Naive thymus-derived CD8-positive, alpha-beta T cell (primary cell): Measurements from ENCODE around the gene NTN1. TPM values are rescaled to one million over a fixed set of nuclear protein-coding genes. Genes with fewer than 3 reads are reported as not detected.

Experiments
- ATAC-seq, 2 donors: fragments of 150-1000 bp; cut with Tn5 transposase in 1 of 2; sonication (Bioruptor Pico), chemical (Tn5 transposase) in 1 of 2; 1 replicate in 1 of 2; 2 replicates in 1 of 2; pipeline ENCODE4 v1.10.0; 2021; ENCODE audit warnings: mild to moderate bottlenecking in 2 of 2, moderate library complexity in 2 of 2
- POLR2A ChIA-PET: fragments of 350-600 bp; sonication (Branson Sonifier 250); formaldehyde crosslinking; loops from one replicate; lab custom pipeline; 2021; ENCODE audit warnings: antibody characterized with exemption; lab: Charles Lee
- DNase-seq, 10 donors: peaks; one replicate each; pipeline versions ENCODE4 v3.0.0 to v3.0.0-alpha.2; 2020 to 2022
- H3K27ac Mint-ChIP-seq, 10 donors: one replicate each; pipeline ENCODE4 v1.8.0; 2020 to 2022; ENCODE audit warnings: mild to moderate bottlenecking in 10 of 10, mixed read lengths in 10 of 10, moderate library complexity in 4 of 10, inconsistent platforms in 1 of 10
- H3K27me3 Mint-ChIP-seq, 5 donors: one replicate each; pipeline ENCODE4 v1.8.0; 2021 to 2022; ENCODE audit warnings: mixed read lengths in 5 of 5
- H3K36me3 Mint-ChIP-seq, 3 donors: one replicate each; pipeline ENCODE4 v1.8.0; 2020 to 2022; ENCODE audit warnings: mixed read lengths in 3 of 3, mild to moderate bottlenecking in 2 of 3, inconsistent platforms in 1 of 3
- H3K4me1 Mint-ChIP-seq, 4 donors: one replicate each; pipeline ENCODE4 v1.8.0; 2021 to 2022; ENCODE audit warnings: mixed read lengths in 4 of 4
- H3K4me3 Mint-ChIP-seq, 10 donors: one replicate each; pipeline ENCODE4 v1.8.0; 2020 to 2022; ENCODE audit warnings: mild to moderate bottlenecking in 10 of 10, mixed read lengths in 10 of 10, moderate library complexity in 6 of 10, inconsistent platforms in 1 of 10
- H3K9me3 Mint-ChIP-seq, 9 donors: one replicate each; pipeline ENCODE4 v1.8.0; 2020 to 2022; ENCODE audit warnings: mixed read lengths in 9 of 9, mild to moderate bottlenecking in 3 of 9, inconsistent platforms in 1 of 9, moderate library complexity in 1 of 9
- polyA plus RNA-seq, 3 donors: library from polyadenylated mRNA; unstranded; fragments of 300-500 nt; fragmentation: Illumina TruSeq; gene quantifications; one replicate each; pipeline ENCODE4 v1.2.3, GENCODE V29; 2021
- total RNA-seq, 8 experiments: library from RNA in 2 of 8; stranded (reverse) in 2 of 8; gene quantifications; one replicate each; pipeline ENCODE4 v1.2.3 and lab custom pipeline; 2021 to 2026

Gene NTN1
- total and polyA plus RNA-seq, 5 experiments from 2014 or later = 0.05 TPM; not detected in 4

DNA sequence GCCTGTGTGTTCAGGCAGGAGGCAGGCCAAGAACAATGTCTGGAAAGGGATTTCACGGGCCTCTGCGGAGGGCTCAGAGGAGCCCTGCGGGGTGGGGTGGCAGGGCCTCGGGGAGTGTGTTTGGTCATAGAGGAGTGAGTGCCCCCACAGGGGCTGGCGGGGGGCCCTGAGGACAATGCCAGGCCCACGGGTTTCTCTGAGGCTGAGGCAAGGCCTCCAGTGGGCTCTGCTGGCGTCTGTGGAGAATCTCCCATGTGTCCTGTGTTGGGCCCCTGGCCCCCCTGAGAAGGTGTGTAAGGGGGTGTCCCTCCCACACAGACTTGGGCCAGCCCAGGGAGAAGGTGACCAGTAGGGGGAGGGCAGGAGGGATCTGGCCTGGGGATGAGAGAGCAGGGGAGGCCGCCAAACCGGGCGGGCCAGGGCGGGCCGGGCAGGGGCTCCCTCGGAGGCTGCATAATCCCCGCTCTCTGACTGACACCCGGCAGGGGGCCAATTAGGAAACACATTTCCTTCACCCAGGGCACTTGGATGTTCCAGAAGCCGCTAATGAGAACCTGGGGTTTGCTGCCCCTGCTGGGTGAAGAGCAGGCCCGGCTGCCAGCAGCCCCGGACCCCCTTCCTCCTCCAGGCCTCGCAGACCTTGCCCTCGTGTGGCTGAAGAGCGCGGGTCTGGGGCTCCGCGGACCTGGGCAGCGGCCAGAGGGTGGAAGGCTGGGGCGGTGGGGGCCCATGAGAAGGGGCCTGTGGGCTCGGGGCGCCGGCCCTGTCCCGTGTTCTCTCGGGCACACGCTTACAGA is 204.2 kb downstream of the NTN1 start:
- Mint-ChIP-seq H3K9me3 (no peaks in the 10 kb centered on the region), H3K27ac (no peak overlapping the region), H3K4me3 (no peak overlapping the region), H3K27me3 (no peaks in the 10 kb centered on the region), H3K36me3 (no peaks in the 10 kb centered on the region), H3K4me1 (peaks cover 0 to 4% (median under 1%) of the 10 kb centered on the region in 4 donors)
- DNase-seq = peak in 1 of 10 donors; percentile 60
- no peak for ATAC-seq
- POLR2A ChIA-PET = interaction anchor here (0.6 kb wide), 1 partner anchor 56 kb away, joined by 4 read pairs; no protein-coding TSS in a partner anchor

DNA sequence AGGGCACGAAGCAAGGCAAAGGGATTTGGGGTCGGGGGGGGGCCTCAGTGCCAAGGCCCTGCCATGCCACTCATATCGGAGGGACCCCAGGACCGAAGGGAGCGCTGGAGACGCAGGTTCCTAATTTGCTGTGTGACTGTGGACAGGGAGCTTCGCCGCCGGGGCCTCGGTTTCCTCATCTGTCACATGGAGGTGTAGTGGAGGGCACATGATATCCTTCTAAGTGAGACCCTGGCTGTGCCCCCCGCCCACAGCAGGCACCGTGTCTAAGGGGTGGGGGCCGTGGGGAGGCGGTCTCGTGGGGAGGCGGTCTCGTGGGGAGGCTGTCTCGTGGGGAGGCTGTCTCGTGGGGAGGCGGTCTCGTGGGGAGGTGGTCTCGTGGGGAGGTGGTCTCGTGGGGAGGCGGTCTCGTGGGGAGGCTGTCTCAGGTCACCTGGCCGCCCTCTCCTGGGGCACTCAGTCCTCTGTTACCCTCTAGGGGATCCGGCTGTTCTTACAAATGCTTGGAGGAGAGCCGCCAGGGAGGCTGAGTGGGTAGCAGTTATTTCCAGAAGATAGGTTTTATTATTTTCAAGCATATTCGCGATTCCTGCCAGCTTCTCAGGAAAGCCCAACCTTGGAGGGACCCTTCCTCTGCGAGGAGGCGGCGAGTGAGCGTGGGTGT is 205.0 kb downstream of the NTN1 start:
- Mint-ChIP-seq H3K27me3 (peaks cover 0 to under 1% (median 0%) of the 10 kb centered on the region in 5 donors), H3K9me3 (no peaks in the 10 kb centered on the region), H3K4me1 (peaks cover 0 to 4% (median under 1%) of the 10 kb centered on the region in 4 donors), H3K4me3 (no peak overlapping the region), H3K27ac (no peak overlapping the region), H3K36me3 (no peaks in the 10 kb centered on the region)
- ATAC-seq (no peak), DNase-seq (peak in 1 of 10 donors; percentile 34)
- POLR2A ChIA-PET = interaction anchor here (0.6 kb wide), 1 partner anchor 56 kb away, joined by 4 read pairs; no protein-coding TSS in a partner anchor

DNA sequence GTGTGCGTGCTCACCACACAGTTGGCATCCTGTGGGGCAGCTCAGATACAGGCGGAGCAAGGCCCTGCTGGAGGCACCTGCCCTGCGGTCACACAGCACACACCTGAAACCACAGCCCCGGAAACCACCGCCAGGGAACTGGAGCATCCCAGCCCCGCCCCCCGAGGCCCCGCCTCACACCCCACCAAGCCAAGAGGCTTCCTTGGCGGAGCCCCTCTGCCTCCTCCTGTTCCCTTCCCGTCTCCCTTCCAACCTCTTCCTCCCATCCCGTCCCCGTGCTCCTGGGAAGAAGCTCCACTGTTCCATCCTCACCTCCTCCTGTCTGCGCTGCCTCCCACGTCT is 205.5 kb downstream of the NTN1 start:
- POLR2A ChIA-PET = no interaction called here
- Mint-ChIP-seq H3K27me3 (peaks cover 0 to 2% (median 0%) of the 10 kb centered on the region in 5 donors), H3K4me1 (peaks cover 0 to 4% (median under 1%) of the 10 kb centered on the region in 4 donors), H3K4me3 (no peak overlapping the region), H3K36me3 (no peaks in the 10 kb centered on the region), H3K27ac (no peak overlapping the region), H3K9me3 (no peaks in the 10 kb centered on the region)
- ATAC-seq (peak; percentile 60 to 94), DNase-seq (peak in 4 of 10 donors; percentile 9 to 63 (median 46))

DNA sequence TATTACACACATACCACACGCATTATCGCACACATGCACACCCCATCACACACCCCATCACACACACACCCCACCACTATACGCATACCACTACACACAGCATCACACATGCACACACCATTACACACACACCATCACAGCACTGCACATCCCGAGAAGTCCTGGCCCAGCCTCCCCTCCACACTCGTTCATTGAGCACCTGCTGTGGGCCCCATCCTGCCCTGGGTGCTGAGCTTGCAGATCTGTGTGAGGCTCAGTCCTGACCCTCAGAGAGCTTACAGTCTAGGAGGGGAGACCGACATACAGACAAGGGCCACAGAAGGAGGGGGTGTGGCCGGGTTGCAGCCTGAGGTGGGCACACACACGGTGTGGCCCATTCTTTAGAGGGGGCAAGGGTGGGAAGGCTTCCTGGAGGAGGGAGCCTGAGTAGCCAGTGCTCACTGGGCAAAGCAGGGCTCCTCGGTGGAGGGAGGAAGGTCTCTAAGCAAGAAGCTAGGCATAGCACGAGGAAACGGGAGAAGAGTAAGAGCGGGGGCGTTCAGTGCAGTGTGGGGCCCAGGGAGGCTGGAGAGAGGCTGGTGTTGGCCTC is 206.6 kb downstream of the NTN1 start:
- no peak overlapping the region for H3K27ac Mint-ChIP-seq
- POLR2A ChIA-PET = no interaction called here
- no peaks in the 10 kb centered on the region for H3K36me3 Mint-ChIP-seq
- ATAC-seq (no peak), DNase-seq (peak in 1 of 10 donors; percentile 8)
- no peaks in the 10 kb centered on the region for H3K9me3 Mint-ChIP-seq
- H3K27me3 Mint-ChIP-seq = peaks cover 0 to 2% (median 0%) of the 10 kb centered on the region in 5 donors
- H3K4me3 Mint-ChIP-seq = no peak overlapping the region
- H3K4me1 Mint-ChIP-seq = peaks cover 0 to 4% (median under 1%) of the 10 kb centered on the region in 4 donors

DNA sequence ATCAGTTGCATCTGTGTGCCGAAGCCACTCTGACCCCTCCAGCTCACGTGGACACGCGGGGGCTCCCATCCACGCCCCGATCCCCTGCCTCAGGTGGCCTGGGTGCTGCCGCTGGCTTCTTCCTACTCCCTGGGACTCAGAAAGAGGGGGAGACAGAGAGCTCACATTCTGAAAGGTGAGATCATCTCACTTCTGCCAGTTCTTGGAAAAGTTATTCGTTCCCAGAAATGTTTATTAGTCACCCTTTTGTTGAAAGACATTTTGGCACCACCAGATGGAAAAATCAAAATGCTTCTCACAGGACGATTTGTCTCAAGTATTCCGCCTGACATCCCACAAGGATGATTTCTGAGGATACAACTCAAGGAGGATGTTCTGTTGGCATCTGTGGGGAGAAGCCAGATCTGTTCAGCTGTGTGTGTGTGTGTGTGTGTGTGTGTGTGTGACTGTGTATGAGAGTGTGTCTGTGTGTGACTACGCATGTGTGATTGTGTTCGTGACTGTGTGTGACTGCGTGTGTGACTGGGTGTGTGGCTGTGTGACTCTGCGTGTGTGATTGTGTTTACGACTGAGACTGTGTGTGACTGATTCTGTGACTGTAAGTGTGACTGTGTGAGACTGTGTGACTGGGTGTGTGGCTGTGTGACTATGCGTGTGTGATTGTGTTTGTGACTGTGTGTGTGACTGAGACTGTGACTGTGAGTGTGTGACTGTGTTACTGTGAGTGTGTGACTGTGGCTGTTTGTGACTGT is 207.3 kb downstream of the NTN1 start:
- H3K9me3 Mint-ChIP-seq = no peaks in the 10 kb centered on the region
- POLR2A ChIA-PET = no interaction called here

DNA sequence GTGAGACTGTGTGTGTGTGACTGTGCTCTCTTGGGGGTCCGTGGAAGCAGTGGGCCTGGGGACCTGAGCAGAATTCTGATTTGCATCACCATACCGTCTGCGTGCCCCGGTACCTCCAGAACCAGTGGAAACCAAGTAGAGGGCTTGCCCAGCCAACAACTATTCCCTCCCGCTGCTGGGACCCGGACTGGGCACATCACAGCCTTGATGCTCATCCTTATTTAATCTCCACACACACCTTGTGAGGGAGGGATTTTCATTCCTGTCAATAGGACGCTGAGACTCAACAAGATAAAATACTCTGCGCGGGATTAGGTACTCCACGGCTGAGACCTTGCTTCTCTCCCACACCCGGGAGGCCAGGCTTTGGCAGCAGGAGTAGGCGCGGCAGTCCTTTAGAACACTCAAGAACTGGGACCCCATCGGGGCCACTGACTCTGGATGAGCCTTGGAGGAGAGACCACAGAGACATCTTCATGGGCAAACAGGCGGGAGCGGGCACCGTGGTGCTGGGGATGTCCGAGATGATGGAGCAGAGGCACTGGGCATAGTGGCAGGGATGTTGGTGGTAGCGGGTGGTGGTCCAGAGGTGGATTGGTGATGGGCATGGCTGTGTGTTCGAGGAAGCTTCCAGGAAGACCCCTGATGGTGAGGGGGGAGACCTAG is 208.0 kb downstream of the NTN1 start:
- Mint-ChIP-seq H3K9me3 (no peaks in the 10 kb centered on the region), H3K27me3 (peaks cover 0 to 5% (median 0%) of the 10 kb centered on the region in 5 donors), H3K4me3 (no peak overlapping the region), H3K36me3 (no peaks in the 10 kb centered on the region), H3K4me1 (peaks cover 0 to 4% (median under 1%) of the 10 kb centered on the region in 4 donors), H3K27ac (no peak overlapping the region)
- ATAC-seq = no peak
- POLR2A ChIA-PET = no interaction called here
- peak in 1 of 10 donors; percentile 47 for DNase-seq

More for the DNA sequence above, 207.3 kb downstream of the NTN1 start:
- H3K4me3 Mint-ChIP-seq = no peak overlapping the region
- DNase-seq = no peak
- H3K36me3 Mint-ChIP-seq = no peaks in the 10 kb centered on the region
- peaks cover 0 to 5% (median 0%) of the 10 kb centered on the region in 5 donors for H3K27me3 Mint-ChIP-seq
- no peak for ATAC-seq
- H3K4me1 Mint-ChIP-seq = peaks cover 0 to 4% (median under 1%) of the 10 kb centered on the region in 4 donors
- H3K27ac Mint-ChIP-seq = no peak overlapping the region

DNA sequence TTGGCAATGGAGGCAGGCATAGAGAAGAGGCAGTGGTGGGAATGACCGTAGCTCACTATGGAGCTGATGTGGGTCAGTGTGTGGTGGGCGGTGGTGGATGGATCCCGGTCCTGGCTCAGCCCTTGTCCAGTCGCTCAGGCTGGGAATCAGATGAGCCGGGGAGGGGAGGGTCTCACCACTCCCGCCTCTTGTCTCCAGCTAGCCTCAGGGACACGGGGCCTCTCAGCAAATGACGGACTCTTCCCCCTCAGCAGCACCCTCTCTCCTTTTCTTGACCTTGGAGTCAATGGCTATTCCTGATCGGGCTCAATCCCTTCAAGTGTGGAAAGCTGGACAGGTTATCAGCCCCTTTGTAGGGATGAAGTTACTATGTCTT is 208.5 kb downstream of the NTN1 start:
- Mint-ChIP-seq H3K9me3 (no peaks in the 10 kb centered on the region), H3K27ac (peak overlapping the region in 1 of 10 donors; percentile 25), H3K27me3 (peaks cover 0 to 5% (median 0%) of the 10 kb centered on the region in 5 donors), H3K4me3 (no peak overlapping the region), H3K36me3 (no peaks in the 10 kb centered on the region), H3K4me1 (peaks cover 0 to 4% (median under 1%) of the 10 kb centered on the region in 4 donors)
- DNase-seq (no peak), ATAC-seq (no peak)
- POLR2A ChIA-PET = no interaction called here

DNA sequence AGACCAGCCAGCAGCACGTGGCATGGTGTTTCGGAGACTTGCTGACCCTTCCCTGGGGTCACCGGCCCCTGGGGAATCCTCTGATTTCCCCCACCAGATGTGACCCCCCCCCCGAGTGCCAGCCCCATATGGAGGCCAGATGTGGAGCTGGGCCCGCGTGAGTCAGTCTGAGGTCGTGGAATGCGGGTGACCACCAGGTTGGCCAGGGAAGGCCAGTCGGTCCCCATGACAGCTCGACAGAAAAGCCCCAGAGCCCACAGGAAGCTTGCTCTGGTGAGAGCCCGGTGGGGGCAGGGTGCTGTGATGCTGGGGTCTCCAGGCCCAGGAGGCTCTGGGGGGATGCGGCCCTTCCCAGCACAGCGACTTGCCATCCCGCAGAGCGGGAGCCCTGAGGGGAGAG is 209.0 kb downstream of the NTN1 start:
- POLR2A ChIA-PET = no interaction called here
- ATAC-seq = no peak
- no peaks in the 10 kb centered on the region for H3K36me3 Mint-ChIP-seq

DNA sequence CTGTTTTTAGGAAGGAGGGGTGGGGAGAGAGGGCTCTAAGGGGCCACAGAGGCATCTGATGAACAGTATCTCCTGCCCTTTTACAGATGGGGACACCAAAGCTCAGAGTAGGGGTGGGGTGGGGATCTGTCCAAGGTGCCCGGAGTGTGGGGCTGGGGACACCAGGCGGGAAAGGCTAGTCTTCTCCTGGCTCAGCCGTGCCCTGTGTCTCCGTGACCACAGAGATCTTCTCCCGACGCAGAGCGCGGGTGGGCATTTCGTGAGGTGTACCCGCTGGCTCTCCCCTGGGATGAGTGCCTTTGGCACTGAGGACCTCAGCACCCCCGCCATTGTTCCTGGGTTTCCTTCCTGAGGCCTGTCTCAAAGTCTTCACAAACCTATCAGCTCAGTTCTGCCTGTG is 209.6 kb downstream of the NTN1 start:
- peaks cover 0 to 4% (median under 1%) of the 10 kb centered on the region in 4 donors for H3K4me1 Mint-ChIP-seq
- H3K4me3 Mint-ChIP-seq = no peak overlapping the region
- ATAC-seq (no peak), DNase-seq (peak in 1 of 10 donors; percentile 57)
- H3K27ac Mint-ChIP-seq = no peak overlapping the region
- H3K27me3 Mint-ChIP-seq = peaks cover 0 to 7% (median 0%) of the 10 kb centered on the region in 5 donors
- POLR2A ChIA-PET = no interaction called here
- H3K9me3 Mint-ChIP-seq = no peaks in the 10 kb centered on the region
- H3K36me3 Mint-ChIP-seq = no peaks in the 10 kb centered on the region

More for the DNA sequence above, 209.0 kb downstream of the NTN1 start:
- DNase-seq = no peak
- Mint-ChIP-seq H3K4me1 (peaks cover 0 to 4% (median under 1%) of the 10 kb centered on the region in 4 donors), H3K9me3 (no peaks in the 10 kb centered on the region), H3K27ac (no peak overlapping the region), H3K27me3 (peaks cover 0 to 7% (median 0%) of the 10 kb centered on the region in 5 donors), H3K4me3 (no peak overlapping the region)

DNA sequence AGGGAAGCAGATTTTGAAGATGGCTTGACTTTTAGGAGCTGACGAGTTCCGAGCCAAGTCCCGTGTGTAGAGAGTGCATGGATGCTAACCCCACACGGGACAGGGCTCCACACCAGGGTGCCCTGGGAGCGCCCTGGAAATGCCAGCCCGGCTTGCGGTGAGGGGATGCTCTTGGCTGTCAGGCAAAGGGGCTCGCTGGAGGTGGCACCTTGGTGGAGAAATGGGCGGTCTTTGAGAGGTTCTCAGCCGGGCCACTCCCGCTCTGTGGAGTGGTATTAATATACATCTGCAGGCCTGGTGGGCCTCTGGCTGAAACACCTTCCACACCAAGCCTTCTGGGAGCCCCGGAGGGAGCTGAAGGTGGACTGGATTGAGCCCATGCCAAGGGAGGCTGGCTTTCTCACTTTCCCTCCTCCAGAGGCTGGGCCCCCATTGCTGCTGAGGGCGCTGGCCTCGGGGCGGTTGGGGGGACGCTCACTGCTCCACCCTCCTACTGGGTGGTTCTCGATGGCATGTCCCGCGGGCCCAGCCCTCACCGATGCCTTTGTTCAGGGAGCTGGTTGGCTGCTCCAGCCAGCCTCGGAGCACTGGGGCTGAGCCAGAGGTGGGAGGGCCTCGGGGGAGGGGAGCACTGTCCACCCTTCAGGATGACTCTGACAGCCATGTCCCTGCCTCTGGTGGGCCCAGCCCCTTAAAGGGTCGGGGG is 210.3 kb downstream of the NTN1 start:
- no peak for ATAC-seq
- Mint-ChIP-seq H3K27ac (no peak overlapping the region), H3K4me1 (peaks cover 0 to 2% (median 0%) of the 10 kb centered on the region in 4 donors), H3K9me3 (no peaks in the 10 kb centered on the region), H3K27me3 (peaks cover 0 to 7% (median 0%) of the 10 kb centered on the region in 5 donors), H3K4me3 (no peak overlapping the region), H3K36me3 (no peaks in the 10 kb centered on the region)
- DNase-seq = peak in 1 of 10 donors; percentile 60
- POLR2A ChIA-PET = no interaction called here

DNA sequence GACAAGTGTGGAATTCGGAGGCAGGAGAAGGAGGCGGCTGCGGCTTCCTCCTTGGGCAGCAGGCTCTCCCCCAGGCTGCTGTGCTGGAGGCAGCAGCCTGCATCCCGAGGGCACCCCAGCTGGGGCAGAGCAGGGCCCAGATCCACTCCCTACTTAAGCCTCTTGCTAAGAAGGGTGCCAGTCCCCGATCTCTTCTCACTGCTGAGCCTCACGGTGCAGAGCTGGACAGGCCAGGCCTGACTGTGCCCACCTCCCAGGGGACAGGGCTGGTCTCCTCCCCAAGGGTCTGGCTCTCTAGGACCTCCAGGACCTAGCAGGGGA is 210.8 kb downstream of the NTN1 start:
- peaks cover 0 to 7% (median 0%) of the 10 kb centered on the region in 5 donors for H3K27me3 Mint-ChIP-seq
- no peak overlapping the region for H3K27ac Mint-ChIP-seq
- H3K4me1 Mint-ChIP-seq = peaks cover 0 to 2% (median 0%) of the 10 kb centered on the region in 4 donors
- ATAC-seq (no peak), DNase-seq (no peak)
- H3K4me3 Mint-ChIP-seq = no peak overlapping the region
- no peaks in the 10 kb centered on the region for H3K9me3 Mint-ChIP-seq
- POLR2A ChIA-PET = no interaction called here
- H3K36me3 Mint-ChIP-seq = no peaks in the 10 kb centered on the region
